Epithelial cell of proximal tubule (primary cell): Measurements from ENCODE around the gene ENOX1. TPM values are rescaled to one million over a fixed set of nuclear protein-coding genes. Genes with fewer than 3 reads are reported as not detected.
A peak's percentile ranks its signal among the peaks of the same experiment; 100 is the strongest.

ENCODE experiments used
- DNase-seq: peaks from one replicate; pipeline ENCODE4 v3.0.0-alpha.2; 2011; ENCODE audit warnings: low read depth
- H3K4me3 ChIP-seq: 2 replicates; pipeline ENCODE4 v1.5.1; 2011; ENCODE audit warnings: low read depth, mild to moderate bottlenecking, low read length
- CTCF ChIP-seq: conservative IDR thresholded peaks from 2 replicates; pipeline ENCODE4 v1.5.1; 2012; ENCODE audit warnings: low read depth, mild to moderate bottlenecking, low read length
- total RNA-seq: library from RNA; depleted of rRNA; stranded (reverse); fragments of >200 nt; gene quantifications from 2 replicates; pipeline ENCODE4 v1.2.3, GENCODE V29; 2015

The ENOX1 gene
- total RNA-seq, 1 donor from 2014 or later = 0.17 TPM

- no peak for DNase-seq
- TF ChIP-seq CTCF = no peak
- H3K4me3 ChIP-seq = no peak overlapping the region
Observed at GRCh38 chr13:43257765-43258164, 529.0 kb downstream of the ENOX1 start.

GRCh38 chr13:43251961-43252360 lies 534.8 kb downstream of the ENOX1 start:
- H3K4me3 ChIP-seq = no peak overlapping the region
- no peak for TF ChIP-seq CTCF
- DNase-seq = no peak

GRCh38 chr13:43246382-43246781 lies 540.4 kb downstream of the ENOX1 start:
- DNase-seq = no peak
- H3K4me3 ChIP-seq = no peak overlapping the region
- TF ChIP-seq CTCF = no peak

- DNase-seq = peak; percentile 19
- no peak overlapping the region for H3K4me3 ChIP-seq
- no peak for TF ChIP-seq CTCF
Observed at GRCh38 chr13:43245374-43245964, 541.3 kb downstream of the ENOX1 start.

- TF ChIP-seq CTCF = no peak
- no peak for DNase-seq
- no peak overlapping the region for H3K4me3 ChIP-seq
Observed at GRCh38 chr13:43244481-43244880, 542.3 kb downstream of the ENOX1 start.

GRCh38 chr13:43243711-43244110 lies 543.1 kb downstream of the ENOX1 start:
- no peak overlapping the region for H3K4me3 ChIP-seq
- no peak for TF ChIP-seq CTCF
- DNase-seq = no peak

- no peak for DNase-seq
Observed at GRCh38 chr13:43242040-43242439, 544.7 kb downstream of the ENOX1 start.

More at GRCh38 chr13:43242040-43242439, 544.7 kb downstream of the ENOX1 start:
- H3K4me3 ChIP-seq = no peak overlapping the region
- no peak for TF ChIP-seq CTCF
